VCaP (cell line): Measurements from ENCODE around the gene ACSS2.

Source experiments
- H3K27ac ChIP-seq: fragments of 450-650 bp; 2 replicates; pipeline ENCODE4 v1.5.1; 2017
- CTCF ChIP-seq: fragments of 450-650 bp; conservative IDR thresholded peaks from 2 replicates; pipeline ENCODE4 v1.5.1; 2017; ENCODE audit warnings: mild to moderate bottlenecking, moderate library complexity

Gene ACSS2

GRCh38 chr20:34956751-34957472 lies 80.5 kb downstream of the ACSS2 start:
- no peak for TF ChIP-seq CTCF
- H3K27ac ChIP-seq = no peak overlapping the region

GRCh38 chr20:34964486-34964885 lies 88.1 kb downstream of the ACSS2 start:
- no peak for TF ChIP-seq CTCF

GRCh38 chr20:34965051-34965450 lies 88.6 kb downstream of the ACSS2 start:
- no peak overlapping the region for H3K27ac ChIP-seq
- no peak for TF ChIP-seq CTCF

More at GRCh38 chr20:34964486-34964885, 88.1 kb downstream of the ACSS2 start:
- H3K27ac ChIP-seq = no peak overlapping the region

- H3K27ac ChIP-seq = no peak overlapping the region
- no peak for TF ChIP-seq CTCF
These were observed 91.0 kb downstream of the ACSS2 start for GRCh38 chr20:34967421-34967820.

- no peak for TF ChIP-seq CTCF
- no peak overlapping the region for H3K27ac ChIP-seq
These were observed 91.8 kb downstream of the ACSS2 start for GRCh38 chr20:34968042-34968775.

GRCh38 chr20:34970193-34970840 lies 93.9 kb downstream of the ACSS2 start:
- no peak overlapping the region for H3K27ac ChIP-seq
- no peak for TF ChIP-seq CTCF

GRCh38 chr20:34970846-34971560 lies 94.6 kb downstream of the ACSS2 start:
- H3K27ac ChIP-seq = no peak overlapping the region
- no peak for TF ChIP-seq CTCF
